Smooth muscle cell (in vitro differentiated cells): Measurements from ENCODE around the gene PDRG1. TPM values are rescaled to one million over a fixed set of nuclear protein-coding genes. Genes with fewer than 3 reads are reported as not detected.

Source experiments
- DNase-seq: peaks from one replicate; lab custom pipeline; 2025; ENCODE audit not compliant: unreplicated experiment; lab: John Stamatoyannopoulos, UW
- H2AFZ ChIP-seq: fragments of 200-600 bp; sonication (generic); 2 replicates; pipeline ENCODE4 v1.6.0; 2016; ENCODE audit warnings: antibody characterized with exemption, low read depth, mild to moderate bottlenecking
- H3F3A ChIP-seq: fragments of 200-600 bp; sonication (generic); 2 replicates; pipeline ENCODE4 v1.6.0; 2017; ENCODE audit warnings: antibody characterized with exemption, low read depth
- H3K27ac ChIP-seq: fragments of 200-600 bp; sonication (generic); 2 replicates; pipeline ENCODE4 v1.5.1; 2016; ENCODE audit warnings: low read depth, mild to moderate bottlenecking
- H3K27me3 ChIP-seq: fragments of 200-600 bp; sonication (generic); 2 replicates; pipeline ENCODE4 v1.6.1; 2016; ENCODE audit warnings: low read depth, mild to moderate bottlenecking
- H3K36me3 ChIP-seq: fragments of 200-600 bp; sonication (generic); 2 replicates; pipeline ENCODE4 v1.5.1; 2016; ENCODE audit warnings: low read depth
- H3K4me1 ChIP-seq: fragments of 200-600 bp; sonication (generic); 2 replicates; pipeline ENCODE4 v1.5.1; 2016; ENCODE audit warnings: low read depth
- H3K4me2 ChIP-seq: fragments of 200-600 bp; sonication (generic); 2 replicates; pipeline ENCODE4 v1.6.0; 2016; ENCODE audit warnings: mild to moderate bottlenecking
- H3K4me3 ChIP-seq: fragments of 200-600 bp; sonication (generic); 2 replicates; pipeline ENCODE4 v1.5.1; 2016; ENCODE audit warnings: mild to moderate bottlenecking
- H3K79me2 ChIP-seq: fragments of 200-600 bp; sonication (generic); 2 replicates; pipeline ENCODE4 v1.6.0; 2016; ENCODE audit warnings: low read depth, mild to moderate bottlenecking
- H3K9ac ChIP-seq: fragments of 200-600 bp; sonication (generic); 2 replicates; pipeline ENCODE4 v1.6.0; 2016; ENCODE audit warnings: low read depth
- H3K9me3 ChIP-seq: fragments of 200-600 bp; sonication (generic); replicated peaks from 2 replicates; pipeline ENCODE4 v1.5.1; 2016; ENCODE audit warnings: low read depth
- H4K20me1 ChIP-seq: fragments of 200-600 bp; sonication (generic); 2 replicates; pipeline ENCODE4 v1.6.0; 2016; ENCODE audit warnings: low read depth
- CTCF ChIP-seq: fragments of 200-600 bp; sonication (generic); IDR thresholded peaks from 2 replicates; pipeline ENCODE4 v1.5.1; 2017; ENCODE audit warnings: borderline replicate concordance, mild to moderate bottlenecking, antibody characterized with exemption; ENCODE audit not compliant: insufficient read depth, poor library complexity, severe bottlenecking
- WGBS: methylation state at CpG from one replicate; pipeline ENCODE4 v1.1.7; 2016; ENCODE audit warnings: low lambda C conversion rate; 5-methylcytosine and 5-hydroxymethylcytosine counted together
- polyA plus RNA-seq: library from polyadenylated mRNA; unstranded; fragments of >200 nt; fragmentation: Nextera tagmentation; extraction: Ambion mirVana; gene quantifications from 2 replicates; pipeline ENCODE4 v1.2.1, GENCODE V29; 2016
- total RNA-seq: library from RNA; depleted of rRNA; stranded (reverse); fragments of >200 nt; gene quantifications from 2 replicates; pipeline ENCODE4 v1.2.3, GENCODE V29; 2014

Gene PDRG1
- total and polyA plus RNA-seq, 2 experiments from 2014 or later: 8.1 to 30.3 TPM

- no peak overlapping the region for H3K4me3 ChIP-seq
- WGBS: 98% methylated on average over 2 of the region's 2 CpGs
These were observed 8.8 kb downstream of the PDRG1 start for GRCh38 chr20:31943052-31943471.

GRCh38 chr20:31939661-31940060 lies 12.2 kb downstream of the PDRG1 start:
- DNase-seq: no peak
- TF ChIP-seq CTCF: no peak
- Histone ChIP-seq H3K27me3 (no peaks in the 10 kb centered on the region), H3K4me3 (no peak overlapping the region), H3K36me3 (no peaks in the 10 kb centered on the region), H4K20me1 (no peaks in the 10 kb centered on the region), H3K79me2 (no peaks in the 10 kb centered on the region), H3K9ac (no peak overlapping the region), H3K4me1 (no peaks in the 10 kb centered on the region), H3K27ac (no peak overlapping the region), H3K4me2 (no peak overlapping the region), H3K9me3 (no peaks in the 10 kb centered on the region), H3F3A (no peaks in the 10 kb centered on the region), H2AFZ (no peak overlapping the region)
- WGBS: 98% methylated on average over 2 of the region's 2 CpGs

More at GRCh38 chr20:31943052-31943471, 8.8 kb downstream of the PDRG1 start:
- peaks cover 10% of the 10 kb centered on the region for H3K36me3 ChIP-seq
- no peak overlapping the region for H3K4me2 ChIP-seq
- no peaks in the 10 kb centered on the region for H3K27me3 ChIP-seq
- no peaks in the 10 kb centered on the region for H3K9me3 ChIP-seq
- H3F3A ChIP-seq: no peaks in the 10 kb centered on the region
- H3K27ac ChIP-seq: no peak overlapping the region
- no peak for DNase-seq
- H3K79me2 ChIP-seq: no peaks in the 10 kb centered on the region
- H3K4me1 ChIP-seq: no peaks in the 10 kb centered on the region
- no peak for TF ChIP-seq CTCF
- H3K9ac ChIP-seq: no peak overlapping the region
- H2AFZ ChIP-seq: no peak overlapping the region
- peaks cover 2% of the 10 kb centered on the region for H4K20me1 ChIP-seq

- no peaks in the 10 kb centered on the region for H3K4me1 ChIP-seq
- H3K4me2 ChIP-seq: no peak overlapping the region
- no peak overlapping the region for H3K27ac ChIP-seq
- WGBS: 83% methylated on average over 1 of the region's 1 CpG
- no peaks in the 10 kb centered on the region for H3F3A ChIP-seq
- H3K9me3 ChIP-seq: no peaks in the 10 kb centered on the region
- H3K4me3 ChIP-seq: no peak overlapping the region
- H3K27me3 ChIP-seq: no peaks in the 10 kb centered on the region
- no peak overlapping the region for H2AFZ ChIP-seq
- no peak overlapping the region for H3K9ac ChIP-seq
- DNase-seq: no peak
- no peak for TF ChIP-seq CTCF
- no peaks in the 10 kb centered on the region for H4K20me1 ChIP-seq
- H3K79me2 ChIP-seq: no peaks in the 10 kb centered on the region
- no peaks in the 10 kb centered on the region for H3K36me3 ChIP-seq
These were observed 14.0 kb downstream of the PDRG1 start for GRCh38 chr20:31937820-31938219.

GRCh38 chr20:31936420-31936819 lies 15.4 kb downstream of the PDRG1 start:
- no peaks in the 10 kb centered on the region for H3K4me1 ChIP-seq
- no peaks in the 10 kb centered on the region for H3K9me3 ChIP-seq
- H3K27me3 ChIP-seq: no peaks in the 10 kb centered on the region
- H3K36me3 ChIP-seq: no peaks in the 10 kb centered on the region
- H3K4me3 ChIP-seq: no peak overlapping the region
- H3K4me2 ChIP-seq: no peak overlapping the region
- no peaks in the 10 kb centered on the region for H3K79me2 ChIP-seq
- WGBS: 61% methylated on average over 4 of the region's 4 CpGs
- H2AFZ ChIP-seq: no peak overlapping the region
- H3F3A ChIP-seq: no peaks in the 10 kb centered on the region
- no peak overlapping the region for H3K27ac ChIP-seq
- no peak for DNase-seq
- H4K20me1 ChIP-seq: no peaks in the 10 kb centered on the region
- TF ChIP-seq CTCF: no peak
- no peak overlapping the region for H3K9ac ChIP-seq
